Measurements from ENCODE around the gene PLEKHA6.

The PLEKHA6 gene

GRCh38 chr1:204213668-204214662, 145.8 kb downstream of the PLEKHA6 start, which contains the start of gene GOLT1A:
Gene GOLT1A, minus strand, starts transcription at chr1:204213988. Its CDS starts 82 bp downstream, at chr1:204213906.
- peak; percentile 73 for DNase-seq (ENCODE audit: low read depth)

- no peak for DNase-seq (ENCODE audit: low read depth)
Observed at GRCh38 chr1:204212715-204213114, 147.0 kb downstream of the PLEKHA6 start.

GRCh38 chr1:204211046-204211445, 148.7 kb downstream of the PLEKHA6 start:
- no peak for DNase-seq (ENCODE audit: low read depth)

- DNase-seq (ENCODE audit: low read depth), result no peak
Observed at GRCh38 chr1:204207136-204207616, 152.6 kb downstream of the PLEKHA6 start.

GRCh38 chr1:204206121-204206520, 153.6 kb downstream of the PLEKHA6 start:
- no peak for DNase-seq (ENCODE audit: low read depth)

GRCh38 chr1:204205486-204205885, 154.2 kb downstream of the PLEKHA6 start:
- DNase-seq (ENCODE audit: low read depth), result no peak

GRCh38 chr1:204204944-204205343, 154.8 kb downstream of the PLEKHA6 start:
- no peak for DNase-seq (ENCODE audit: low read depth)

- DNase-seq (ENCODE audit: low read depth), result no peak
Observed at GRCh38 chr1:204203206-204203767, 156.4 kb downstream of the PLEKHA6 start.

GRCh38 chr1:204202481-204202880, 157.2 kb downstream of the PLEKHA6 start:
- DNase-seq (ENCODE audit: low read depth), result no peak

GRCh38 chr1:204201348-204202040, 158.2 kb downstream of the PLEKHA6 start:
- no peak for DNase-seq (ENCODE audit: low read depth)

GRCh38 chr1:204199579-204199978, 160.2 kb downstream of the PLEKHA6 start:
- DNase-seq (ENCODE audit: low read depth), result no peak

GRCh38 chr1:204198348-204199340, 161.1 kb downstream of the PLEKHA6 start:
- DNase-seq (ENCODE audit: low read depth), result no peak

- DNase-seq (ENCODE audit: low read depth), result no peak
Observed at GRCh38 chr1:204197068-204197467, 162.7 kb downstream of the PLEKHA6 start.

- DNase-seq (ENCODE audit: low read depth), result no peak
Observed at GRCh38 chr1:204196068-204196795, 163.5 kb downstream of the PLEKHA6 start, which contains the start of gene KISS1. Gene KISS1, minus strand, starts transcription at chr1:204196491. Its CDS starts 3,615 bp downstream, at chr1:204192876.

- no peak for DNase-seq (ENCODE audit: low read depth)
Observed at GRCh38 chr1:204194771-204195170, 165.0 kb downstream of the PLEKHA6 start.

- DNase-seq (ENCODE audit: low read depth), result no peak
Observed at GRCh38 chr1:204194080-204194479, 165.6 kb downstream of the PLEKHA6 start.

- DNase-seq (ENCODE audit: low read depth), result no peak
Observed at GRCh38 chr1:204192589-204193352, 167.0 kb downstream of the PLEKHA6 start.

- no peak for DNase-seq (ENCODE audit: low read depth)
Observed at GRCh38 chr1:204192046-204192445, 167.7 kb downstream of the PLEKHA6 start.

GRCh38 chr1:204191456-204191855, 168.3 kb downstream of the PLEKHA6 start:
- no peak for DNase-seq (ENCODE audit: low read depth)
